H1 (cell line): ENCODE measurements around the gene PHLPP2. TPM values are rescaled to one million over a fixed set of nuclear protein-coding genes. Genes with fewer than 3 reads are reported as not detected.
A peak's percentile ranks its signal among the peaks of the same experiment; 100 is the strongest.

ENCODE experiments used
- CTCF ChIA-PET: fragments of 300-600 bp; sonication (Branson Sonifier 250); formaldehyde crosslinking; loops from one replicate; lab custom pipeline; 2021; ENCODE audit not compliant: partially characterized antibody; lab: Charles Lee
- POLR2A ChIA-PET: fragments of 300-600 bp; sonication (Branson Sonifier 250); formaldehyde crosslinking; loops from one replicate; lab custom pipeline; 2021; ENCODE audit warnings: inconsistent platforms; ENCODE audit not compliant: partially characterized antibody; lab: Charles Lee
- DNase-seq, 2 experiments: peaks; one replicate each; pipeline versions ENCODE4 v3.0.0 to v3.0.0-alpha.2; 2010 to 2022; ENCODE audit warnings: low spot score in 2 of 2, low read depth in 1 of 2, mixed read lengths in 1 of 2
- FAIRE-seq: peaks from 2 replicates; lab custom pipeline; 2011; peaks lifted over from hg19 to GRCh38; lab: Jason Lieb, UNC
- H2AFZ ChIP-seq: 2 replicates; pipeline ENCODE4 v1.8.1; 2012; ENCODE audit warnings: low read length, inconsistent platforms
- H2AK5ac ChIP-seq: 2 replicates; pipeline ENCODE4 v1.6.1; 2013; ENCODE audit warnings: low read depth, low read length
- H2BK120ac ChIP-seq: replicated peaks from 2 replicates; pipeline ENCODE3; 2013; ENCODE audit warnings: low read depth, low read length, inconsistent platforms
- H2BK12ac ChIP-seq: 2 replicates; pipeline ENCODE4 v1.6.1; 2013; ENCODE audit warnings: low read depth, low read length
- H2BK15ac ChIP-seq: 2 replicates; pipeline ENCODE4 v1.6.1; 2013; ENCODE audit warnings: low read length
- H2BK20ac ChIP-seq: 2 replicates; pipeline ENCODE4 v1.6.1; 2013; ENCODE audit warnings: low read length
- H2BK5ac ChIP-seq: 2 replicates; pipeline ENCODE4 v1.6.1; 2013; ENCODE audit warnings: low read depth, low read length
- H3K14ac ChIP-seq: 2 replicates; pipeline ENCODE4 v1.6.1; 2013; ENCODE audit warnings: inconsistent platforms; ENCODE audit not compliant: insufficient read length
- H3K18ac ChIP-seq: 2 replicates; pipeline ENCODE4 v1.6.1; 2013; ENCODE audit warnings: low read length; ENCODE audit errors: extremely low read depth
- H3K23ac ChIP-seq: 2 replicates; pipeline ENCODE4 v1.6.1; 2013; ENCODE audit warnings: inconsistent platforms; ENCODE audit not compliant: insufficient read length
- H3K23me2 ChIP-seq: 2 replicates; pipeline ENCODE4 v1.6.1; 2013; ENCODE audit warnings: low read depth, low read length
- H3K27ac ChIP-seq: 2 replicates; pipeline ENCODE4 v1.6.1; 2011; ENCODE audit warnings: low read depth, low read length, inconsistent platforms
- H3K27me3 ChIP-seq, 4 experiments: replicated peaks in 1 of 4; 1 replicate in 1 of 4; 2 replicates in 3 of 4; pipeline versions ENCODE4 v1.6.1 to v1.8.1; 2011 to 2013; ENCODE audit warnings: low read length in 3 of 4, mild to moderate bottlenecking in 3 of 4, inconsistent platforms in 2 of 4, mixed read lengths in 2 of 4, moderate library complexity in 1 of 4; ENCODE audit not compliant: control insufficient read depth in 3 of 4, insufficient read depth in 3 of 4; ENCODE audit errors: extremely low read depth in 1 of 4
- H3K36me3 ChIP-seq, 4 experiments: 2 replicates each; pipeline versions ENCODE4 v1.6.1 to v1.8.1; 2011 to 2013; ENCODE audit warnings: mild to moderate bottlenecking in 4 of 4, low read length in 3 of 4, moderate library complexity in 2 of 4, control low read depth in 1 of 4, inconsistent platforms in 1 of 4; ENCODE audit not compliant: insufficient read depth in 4 of 4, control insufficient read depth in 2 of 4
- H3K4ac ChIP-seq: replicated peaks from 2 replicates; pipeline ENCODE3; 2013; ENCODE audit warnings: low read length, low read depth, mixed read lengths, inconsistent platforms; ENCODE audit not compliant: insufficient read length
- H3K4me1 ChIP-seq, 4 experiments: replicated peaks in 1 of 4; 1 replicate in 1 of 4; 2 replicates in 3 of 4; pipeline versions ENCODE4 v1.6.1 to v1.8.1; 2011 to 2013; ENCODE audit warnings: low read length in 3 of 4, inconsistent platforms in 2 of 4, mixed read lengths in 1 of 4; ENCODE audit not compliant: insufficient read depth in 4 of 4, control insufficient read depth in 3 of 4
- H3K4me2 ChIP-seq, 2 experiments: 2 replicates each; pipeline versions ENCODE4 v1.6.1 to v1.8.1; 2011 to 2013; ENCODE audit warnings: low read depth in 2 of 2, low read length in 2 of 2, control low read depth in 1 of 2, inconsistent platforms in 1 of 2, mild to moderate bottlenecking in 1 of 2; ENCODE audit not compliant: insufficient read depth in 1 of 2
- H3K4me3 ChIP-seq, 4 experiments: fragments of 200-600, 300-600 bp in 1 of 4; sonication (generic), shearing (Covaris generic), sonication (Bioruptor Twin) in 1 of 4; 2 replicates each; pipeline versions ENCODE4 v1.5.1 to v1.8.1; 2011 to 2016; ENCODE audit warnings: low read length in 4 of 4, low read depth in 3 of 4, control low read depth in 2 of 4, inconsistent platforms in 2 of 4, mild to moderate bottlenecking in 2 of 4, mixed read lengths in 1 of 4, moderate library complexity in 1 of 4; ENCODE audit not compliant: insufficient read depth in 2 of 4; ENCODE audit errors: extremely low read depth in 1 of 4
- H3K56ac ChIP-seq: replicated peaks from 2 replicates; pipeline ENCODE3; 2013; ENCODE audit warnings: low read depth, mild to moderate bottlenecking, mixed read lengths, low read length, inconsistent platforms; ENCODE audit not compliant: insufficient read length
- H3K79me1 ChIP-seq: 2 replicates; pipeline ENCODE4 v1.6.1; 2013; ENCODE audit warnings: low read depth, low read length, control low read depth
- H3K79me2 ChIP-seq, 2 experiments: 2 replicates each; pipeline versions ENCODE4 v1.6.1 to v1.8.1; 2012 to 2013; ENCODE audit warnings: low read length in 2 of 2, mild to moderate bottlenecking in 2 of 2, inconsistent platforms in 1 of 2; ENCODE audit not compliant: insufficient read depth in 2 of 2, control insufficient read depth in 1 of 2
- H3K9ac ChIP-seq, 4 experiments: replicated peaks in 1 of 4; 1 replicate in 1 of 4; 2 replicates in 3 of 4; pipeline versions ENCODE4 v1.6.1 to v1.8.1; 2011 to 2013; ENCODE audit warnings: low read depth in 3 of 4, low read length in 3 of 4, control low read depth in 2 of 4, mild to moderate bottlenecking in 2 of 4, moderate library complexity in 2 of 4, inconsistent platforms in 1 of 4; ENCODE audit errors: extremely low read depth in 1 of 4
- H3K9me3 ChIP-seq, 2 experiments: 2 replicates each; pipeline versions ENCODE4 v1.6.1 to v1.8.1; 2012 to 2013; ENCODE audit warnings: mild to moderate bottlenecking in 2 of 2, moderate library complexity in 2 of 2, control low read depth in 1 of 2, inconsistent platforms in 1 of 2, low read depth in 1 of 2, low read length in 1 of 2, mixed read lengths in 1 of 2; ENCODE audit not compliant: insufficient read depth in 2 of 2
- H4K20me1 ChIP-seq, 2 experiments: replicated peaks in 1 of 2; 2 replicates each; pipeline versions ENCODE3 to v1.8.1; 2011 to 2013; ENCODE audit warnings: inconsistent platforms in 2 of 2, low read length in 2 of 2, mild to moderate bottlenecking in 1 of 2; ENCODE audit not compliant: insufficient read depth in 2 of 2, control insufficient read depth in 1 of 2
- H4K5ac ChIP-seq: 2 replicates; pipeline ENCODE4 v1.6.1; 2013; ENCODE audit warnings: low read length, low read depth, mixed read lengths, inconsistent platforms; ENCODE audit not compliant: insufficient read length
- H4K8ac ChIP-seq: 2 replicates; pipeline ENCODE4 v1.8.0; 2013; ENCODE audit warnings: mild to moderate bottlenecking, moderate library complexity, low read length, inconsistent platforms; ENCODE audit not compliant: insufficient read depth; ENCODE audit errors: extremely low read depth
- H4K91ac ChIP-seq: replicated peaks from 2 replicates; pipeline ENCODE3; 2013; ENCODE audit warnings: low read length, mixed read lengths, inconsistent platforms; ENCODE audit not compliant: insufficient read length
- CHD2 ChIP-seq: IDR thresholded peaks from 2 replicates; pipeline ENCODE4 v1.6.1; 2012; ENCODE audit warnings: low read length, improper control_type of control experiment
- HDAC6 ChIP-seq: IDR thresholded peaks from one replicate; pipeline ENCODE4 v1.7.1; 2012; ENCODE audit warnings: low read depth, mild to moderate bottlenecking, inconsistent platforms, low read length, moderate library complexity
- POLR2A ChIP-seq, 2 experiments: IDR thresholded peaks; 1 replicate in 1 of 2; 2 replicates in 1 of 2; pipeline ENCODE4 v1.6.1; 2011; ENCODE audit warnings: low read depth in 2 of 2, low read length in 2 of 2, mild to moderate bottlenecking in 2 of 2; ENCODE audit errors: control extremely low read depth in 1 of 2
- POU5F1 ChIP-seq: IDR thresholded peaks from 2 replicates; pipeline ENCODE4 v1.6.1; 2011; ENCODE audit warnings: low read depth, mild to moderate bottlenecking, low read length, moderate library complexity
- RXRA ChIP-seq: IDR thresholded peaks from 2 replicates; pipeline ENCODE4 v1.6.1; 2011; ENCODE audit warnings: low read depth, mild to moderate bottlenecking, low read length, moderate library complexity; ENCODE audit not compliant: insufficient read depth
- SAP30 ChIP-seq: fragments of 300-600 bp; sonication (generic); IDR thresholded peaks from 2 replicates; pipeline ENCODE4 v1.7.1; 2012; ENCODE audit warnings: low read length, moderate library complexity, mild to moderate bottlenecking, inconsistent platforms; ENCODE audit not compliant: insufficient read depth, insufficient replicate concordance
- SIRT6 ChIP-seq: IDR thresholded peaks from one replicate; pipeline ENCODE4 v1.7.1; 2012; ENCODE audit warnings: low read length, inconsistent platforms
- SIX5 ChIP-seq: IDR thresholded peaks from 2 replicates; pipeline ENCODE4 v1.6.1; 2011; ENCODE audit warnings: mild to moderate bottlenecking, low read depth, low read length
- SP4 ChIP-seq: IDR thresholded peaks from 2 replicates; pipeline ENCODE4 v1.6.1; 2012; ENCODE audit warnings: low read length, inconsistent platforms
- SRF ChIP-seq: IDR thresholded peaks from 2 replicates; pipeline ENCODE4 v1.6.1; 2011; ENCODE audit warnings: mild to moderate bottlenecking, low read depth, low read length, moderate library complexity
- YY1 ChIP-seq: IDR thresholded peaks from 2 replicates; pipeline ENCODE4 v1.6.1; 2011; ENCODE audit warnings: low read depth, mild to moderate bottlenecking, low read length
- WGBS, 2 experiments: shearing (Covaris generic) in 1 of 2; methylation state at CpG; one replicate each; pipeline versions ENCODE4 v1.1.6 to v1.1.7; 2013 to 2015; ENCODE audit warnings: low lambda C conversion rate in 2 of 2, mixed read lengths in 2 of 2, inconsistent platforms in 1 of 2, low coverage in 1 of 2, missing lambda C conversion rate in 1 of 2; ENCODE audit not compliant: insufficient replicate concordance in 2 of 2, insufficient coverage in 1 of 2, insufficient read length in 1 of 2; ENCODE audit errors: extremely low coverage in 1 of 2, missing lambda C conversion rate in 1 of 2; 5-methylcytosine and 5-hydroxymethylcytosine counted together
- polyA plus RNA-seq, 7 experiments: library from polyadenylated mRNA; depleted of rRNA in 3 of 7; stranded (reverse) in 5 of 7; unstranded in 2 of 7; fragments of >200 nt in 5 of 7; fragments of 200-250 nt in 2 of 7; gene quantifications; 1 replicate in 5 of 7; 2 replicates in 1 of 7; 4 replicates in 1 of 7; pipeline versions ENCODE4 v1.2.1 to v1.2.3, GENCODE V29; 2011 to 2013; ENCODE audit warnings: missing spikeins in 2 of 7, mixed read lengths in 2 of 7
- total RNA-seq: library from RNA; stranded (reverse); fragmentation: NEBNext Ultra II Directional; extraction: Animal tissue kit (Norgen Biotek cat#: 25700); gene quantifications from 2 replicates; pipeline ENCODE4 v1.2.1, GENCODE V29; 2021
- TF ChIP-seq, protein P1 (sequence below): IDR thresholded peaks from 2 replicates; pipeline ENCODE4 v1.6.1; 2012; ENCODE audit warnings: inconsistent platforms

The PHLPP2 gene
- total and polyA plus RNA-seq, 2 of the 8 experiments (the other 6 are each of a cell fraction or from before 2014, with no cell fraction given): 7.3 to 12.9 TPM

GRCh38 chr16:71626018-71626857 lies 98.3 kb downstream of the PHLPP2 start, which contains the start of gene MARVELD3:
MARVELD3 (plus strand) TSS chr16:71626184; CDS start chr16:71626230, 46 bp downstream.
- Histone ChIP-seq H3K4ac (peak within 1 kb of the TSS; percentile 73), H4K5ac (peak within 1 kb of the TSS; percentile 86), H4K8ac (peak within 1 kb of the TSS; percentile 93; the same call in 1 of the 2 replicates), H3K56ac (peak within 1 kb of the TSS; percentile 54), H3K23me2 (peaks cover 8% of the 10 kb centered on the region), H2BK5ac (peak within 1 kb of the TSS; percentile 71; the same call in 1 of the 2 replicates), H3K4me3 (peak within 1 kb of the TSS; percentile 86 to 99 (median 92)), H2BK120ac (no peak within 1 kb of the TSS), H3K14ac (no peak within 1 kb of the TSS), H3K4me2 (peak within 1 kb of the TSS; percentile 67 to 75), H3K9ac (peak within 1 kb of the TSS; percentile 74 to 90 (median 84)), H4K91ac (no peak within 1 kb of the TSS), H2AFZ (no peak within 1 kb of the TSS), H3K4me1 (peaks cover 0 to 12% (median 6%) of the 10 kb centered on the region in 4 experiments; a peak in 6 of 7 replicates), H2BK12ac (peak within 1 kb of the TSS; percentile 39; the same call in 1 of the 2 replicates), H3K9me3 (no peaks in the 10 kb centered on the region), H2BK20ac (no peak within 1 kb of the TSS), H4K20me1 (no peaks in the 10 kb centered on the region), H3K23ac (no peak within 1 kb of the TSS), H3K79me2 (peaks cover 0 to 16% of the 10 kb centered on the region in 2 experiments; a peak in 2 of 4 replicates), H2BK15ac (no peak within 1 kb of the TSS), H3K27ac (peak within 1 kb of the TSS; percentile 86; the same call in 1 of the 2 replicates), H3K27me3 (no peaks in the 10 kb centered on the region), H2AK5ac (no peak within 1 kb of the TSS), H3K79me1 (no peaks in the 10 kb centered on the region; the same call in none of the 2 replicates), H3K18ac (peak within 1 kb of the TSS; percentile 83), H3K36me3 (peaks cover 2 to 19% (median 9%) of the 10 kb centered on the region in 4 experiments; a peak in 6 of 8 replicates)
- ChIA-PET POLR2A (interaction anchor here (0.7 to 1.0 kb wide), 7 partner anchors 10 to 236 kb away, joined by 3 to 8 read pairs (median 3); partner anchors contain the start of gene CHST4), CTCF (no interaction called here)
- peak; percentile 70 to 99 for DNase-seq
- FAIRE-seq: no peak
- 2% methylated on average over 56 of the region's 98 CpGs; no CpG with 5 or more reads in 1 of the 2 experiments for WGBS, 2 experiments
- TF ChIP-seq SIRT6: no peak
- TF ChIP-seq HDAC6: no peak
- no peak for TF ChIP-seq CHD2
- TF ChIP-seq POLR2A (IDR thresholded peaks at IDR 0.05; ENCODE audit: control extremely low read depth in 1 of 2, low read depth in 2 of 2, low read length in 2 of 2): peak; percentile 69 to 82
- TF ChIP-seq SAP30: no peak
- 0 out of 2 replicates have a peak, but pooled peaks have one; percentile 14 for TF ChIP-seq YY1
- no peak for TF ChIP-seq SIX5
- TF ChIP-seq SRF: no peak
- TF ChIP-seq, protein P1, sequence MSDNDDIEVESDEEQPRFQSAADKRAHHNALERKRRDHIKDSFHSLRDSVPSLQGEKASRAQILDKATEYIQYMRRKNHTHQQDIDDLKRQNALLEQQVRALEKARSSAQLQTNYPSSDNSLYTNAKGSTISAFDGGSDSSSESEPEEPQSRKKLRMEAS: peak; percentile 94
- no peak for TF ChIP-seq SP4
- TF ChIP-seq POU5F1: no peak
- TF ChIP-seq RXRA: no peak
